NCI-H2081 treated with DMSO at 0.1 percent for 48 hours (cell line): ENCODE measurements around the gene ANKRD37.
"Not testable (repeated sequence)": the region's sequence is repeated elsewhere in the genome, so short reads cannot be mapped to it uniquely, and the experiment has no call there.

Source experiments
- DNase-seq: peaks from one replicate; lab custom pipeline; 2025; lab: John Stamatoyannopoulos, UW

ANKRD37 gene, protein sequence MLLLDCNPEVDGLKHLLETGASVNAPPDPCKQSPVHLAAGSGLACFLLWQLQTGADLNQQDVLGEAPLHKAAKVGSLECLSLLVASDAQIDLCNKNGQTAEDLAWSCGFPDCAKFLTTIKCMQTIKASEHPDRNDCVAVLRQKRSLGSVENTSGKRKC

DNA sequence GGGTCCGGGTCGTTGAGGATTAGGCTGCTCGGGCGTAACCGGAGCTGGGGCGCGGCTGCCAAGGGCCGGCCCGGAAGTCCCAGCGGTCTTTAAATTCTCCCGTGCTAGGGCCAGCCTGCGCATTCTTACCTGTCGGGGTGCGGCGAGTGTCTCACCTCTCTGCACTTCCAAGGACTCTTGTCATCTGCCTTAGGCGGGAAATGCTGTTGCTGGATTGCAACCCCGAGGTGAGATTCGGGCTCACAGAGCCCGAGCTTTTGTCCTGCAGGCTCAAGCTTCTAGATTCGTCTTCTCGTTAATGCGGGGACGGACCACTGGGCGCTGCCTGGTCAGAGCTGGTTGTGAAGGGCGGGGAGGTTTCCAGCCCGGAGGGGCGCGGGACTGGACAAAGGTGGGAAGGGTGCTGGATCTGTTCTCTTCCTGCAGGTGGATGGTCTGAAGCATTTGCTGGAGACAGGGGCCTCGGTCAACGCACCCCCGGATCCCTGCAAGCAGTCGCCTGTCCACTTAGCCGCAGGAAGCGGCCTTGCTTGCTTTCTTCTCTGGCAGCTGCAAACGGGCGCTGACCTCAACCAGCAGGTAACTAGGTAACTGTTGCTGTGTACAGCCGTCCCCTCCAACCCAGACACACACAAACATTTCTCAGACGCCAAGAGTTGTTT, at the start of gene ANKRD37:
TSS of gene ANKRD37 (plus strand) at position 118 of the 662 bp plus-strand sequence. CDS start at position 201, 83 bp downstream.
- DNase-seq = no peak

DNA sequence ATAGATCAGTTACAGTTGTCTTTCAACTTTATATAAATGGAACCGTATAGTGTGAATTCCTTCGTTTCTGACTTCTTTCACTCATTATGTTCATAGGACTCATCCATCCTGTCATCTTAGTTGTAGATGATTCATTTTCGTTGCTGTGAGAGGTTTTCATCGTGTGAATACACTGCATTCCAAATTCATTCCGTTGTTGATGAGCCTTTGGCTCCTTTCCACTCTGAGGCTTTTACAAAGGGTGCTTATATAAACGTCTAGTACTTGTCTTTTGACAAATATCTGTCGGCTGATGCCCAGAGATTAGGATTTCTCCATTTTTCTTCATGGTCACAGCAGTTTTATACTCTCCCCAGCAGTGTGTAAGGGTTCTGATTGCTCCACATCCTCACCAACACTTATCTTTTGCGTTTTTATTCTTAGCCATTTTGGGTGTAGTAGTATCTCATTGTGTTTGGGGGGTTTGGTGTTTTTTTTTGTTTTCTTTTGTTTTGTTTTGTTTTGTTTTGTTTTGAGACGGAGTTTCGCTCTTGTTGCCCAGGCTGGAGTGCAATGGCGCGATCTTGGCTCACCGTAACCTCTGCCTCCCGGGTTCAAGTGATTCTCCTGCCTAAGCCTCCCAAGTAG, 49.6 kb upstream of the ANKRD37 start:
- no peak for DNase-seq

DNA sequence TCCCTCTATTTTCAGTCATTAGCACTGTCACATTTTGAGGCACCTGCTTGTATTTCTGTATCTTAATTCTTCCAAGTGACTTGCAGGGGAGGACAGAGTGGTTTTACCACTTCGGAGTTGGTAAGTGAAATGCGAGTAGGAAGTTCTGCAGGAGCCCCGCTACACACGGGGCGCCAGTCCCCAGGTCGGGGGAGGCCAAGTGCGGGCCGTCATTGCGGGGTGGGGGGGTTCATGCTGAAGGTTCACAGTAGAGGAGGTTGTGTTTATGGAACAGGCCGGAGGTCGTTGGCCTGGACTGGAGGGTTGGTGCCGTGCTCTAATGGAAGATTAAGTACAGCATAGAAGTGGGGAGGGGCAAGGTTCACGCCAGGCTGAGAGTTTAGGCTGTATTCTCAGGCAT, 45.0 kb upstream of the ANKRD37 start:
- no peak for DNase-seq

DNA sequence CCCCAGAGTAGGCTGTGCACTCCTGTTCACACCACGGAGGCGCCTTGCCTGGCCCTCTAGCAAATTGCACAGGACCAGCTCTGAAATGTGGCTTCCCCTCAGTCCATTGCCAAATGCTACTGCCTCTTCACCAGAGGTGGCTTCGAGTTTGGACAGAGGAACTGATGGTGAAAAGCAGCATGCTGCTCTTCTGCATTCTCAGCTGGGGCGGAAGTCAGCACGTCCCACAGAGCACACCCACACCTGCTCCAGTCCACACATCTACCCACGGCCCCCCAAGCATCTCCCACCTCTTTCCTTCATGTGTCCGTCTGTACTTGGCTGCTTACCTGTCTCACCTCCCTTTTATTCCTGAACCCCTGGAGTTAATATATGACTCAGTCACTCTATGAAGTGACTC, 44.4 kb upstream of the ANKRD37 start:
- no peak for DNase-seq

DNA sequence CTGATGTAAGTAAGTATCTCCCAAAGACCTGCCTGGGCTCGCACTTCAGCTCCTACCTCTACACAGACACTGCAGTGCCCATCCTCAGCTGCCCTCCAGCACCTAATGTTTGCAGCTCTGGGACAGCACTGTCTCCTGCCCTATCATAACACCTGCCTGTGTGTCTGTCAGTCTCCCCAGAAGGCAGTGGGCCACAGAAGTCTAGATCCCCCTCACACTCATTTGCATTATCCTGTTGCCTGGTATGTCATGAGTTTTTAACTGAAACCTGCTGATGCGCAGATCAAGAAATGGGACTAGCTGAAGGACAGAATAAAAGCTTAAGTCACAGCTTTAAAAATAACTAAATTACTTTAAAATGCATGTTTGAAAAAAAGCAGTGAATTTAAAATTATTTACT, 43.9 kb upstream of the ANKRD37 start:
- DNase-seq = no peak

DNA sequence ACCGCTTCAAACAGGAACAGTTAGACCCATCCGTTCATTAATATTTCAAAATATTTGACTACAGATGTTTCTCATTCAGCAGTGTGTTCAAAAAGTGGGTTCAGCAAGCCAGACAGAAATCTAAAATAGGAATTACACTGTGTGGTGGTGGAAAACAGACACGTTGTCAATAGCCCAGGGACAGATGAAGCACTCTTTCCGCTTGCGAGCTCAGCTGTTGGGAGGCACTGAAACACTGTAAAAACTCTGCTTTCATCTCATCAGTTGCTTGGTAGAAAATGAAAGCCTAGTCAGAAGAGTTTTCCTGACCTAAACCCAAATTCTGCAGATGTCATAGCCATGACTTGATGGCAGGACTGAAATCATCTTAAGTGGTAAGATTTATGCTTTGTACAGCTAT, 39.4 kb upstream of the ANKRD37 start:
- DNase-seq = no peak

DNA sequence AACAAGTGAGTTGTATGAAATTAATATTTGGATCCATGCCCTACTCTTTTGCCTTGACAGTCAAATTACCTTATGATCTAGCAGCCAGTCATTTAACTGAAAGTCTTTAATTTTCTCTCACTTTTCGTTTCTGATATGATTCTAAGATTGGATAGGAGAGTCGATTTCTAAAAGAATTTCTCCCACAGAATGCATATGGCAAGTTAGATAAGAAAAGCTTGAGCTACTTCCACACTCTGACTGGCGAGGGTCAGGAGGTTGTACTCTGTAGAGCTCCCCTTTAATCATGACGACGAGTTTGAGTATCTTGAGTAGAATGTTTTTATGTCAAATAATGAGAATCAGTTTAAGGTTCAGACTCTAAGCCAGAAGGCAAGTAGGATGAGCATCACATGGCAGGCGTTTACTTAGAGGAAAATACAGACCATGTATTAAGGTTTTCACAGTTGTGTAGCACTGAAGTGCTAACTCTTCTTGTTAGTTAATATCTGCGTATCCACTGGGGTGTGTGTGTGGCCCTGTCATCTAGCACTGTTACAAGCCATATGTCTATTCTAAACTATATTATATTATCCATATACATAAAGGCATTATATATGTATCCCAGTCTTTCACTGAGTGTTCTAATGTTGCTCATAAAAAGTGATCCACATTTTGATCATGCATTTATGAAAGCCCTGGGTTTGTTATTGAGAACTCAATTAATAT, 38.8 kb upstream of the ANKRD37 start:
- no peak for DNase-seq

DNA sequence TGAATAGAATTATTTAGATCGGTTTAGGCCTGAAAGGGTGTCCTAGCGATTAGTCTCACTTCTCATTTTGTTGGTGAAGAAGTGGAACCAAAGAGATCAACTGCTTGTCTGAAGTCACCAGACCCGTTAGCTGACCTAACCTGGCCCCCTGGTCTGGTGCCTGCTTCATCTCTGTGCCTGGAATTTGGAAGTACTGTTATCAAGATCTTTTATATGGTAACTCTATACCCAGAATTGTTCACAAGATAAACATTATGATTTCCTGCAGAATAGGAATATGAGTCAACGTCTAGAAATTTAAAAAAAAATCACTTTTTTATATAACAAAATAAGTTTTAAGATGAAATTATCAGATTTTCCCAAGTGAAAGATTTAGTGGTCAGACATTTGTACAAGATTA, 38.1 kb upstream of the ANKRD37 start:
- no peak for DNase-seq

DNA sequence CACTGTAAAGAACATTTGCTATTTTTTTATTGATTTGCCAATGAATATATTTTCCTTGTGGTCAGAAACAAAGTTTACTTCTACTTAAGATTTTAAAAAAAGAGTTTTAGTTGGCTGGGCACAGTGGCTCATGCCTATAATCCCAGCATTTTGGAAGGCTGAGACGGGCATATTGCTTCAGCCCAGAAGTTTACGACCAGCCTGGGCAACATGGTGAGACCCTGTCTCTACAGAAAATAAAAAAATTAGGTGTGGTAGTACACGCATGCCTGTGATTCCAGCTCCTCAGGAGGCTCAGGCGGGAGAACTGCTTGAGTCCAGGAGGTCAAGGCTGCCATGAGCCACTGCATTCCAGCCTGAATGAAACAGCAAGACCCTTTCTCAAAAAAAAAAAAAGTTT, 37.7 kb upstream of the ANKRD37 start:
- DNase-seq = no peak

DNA sequence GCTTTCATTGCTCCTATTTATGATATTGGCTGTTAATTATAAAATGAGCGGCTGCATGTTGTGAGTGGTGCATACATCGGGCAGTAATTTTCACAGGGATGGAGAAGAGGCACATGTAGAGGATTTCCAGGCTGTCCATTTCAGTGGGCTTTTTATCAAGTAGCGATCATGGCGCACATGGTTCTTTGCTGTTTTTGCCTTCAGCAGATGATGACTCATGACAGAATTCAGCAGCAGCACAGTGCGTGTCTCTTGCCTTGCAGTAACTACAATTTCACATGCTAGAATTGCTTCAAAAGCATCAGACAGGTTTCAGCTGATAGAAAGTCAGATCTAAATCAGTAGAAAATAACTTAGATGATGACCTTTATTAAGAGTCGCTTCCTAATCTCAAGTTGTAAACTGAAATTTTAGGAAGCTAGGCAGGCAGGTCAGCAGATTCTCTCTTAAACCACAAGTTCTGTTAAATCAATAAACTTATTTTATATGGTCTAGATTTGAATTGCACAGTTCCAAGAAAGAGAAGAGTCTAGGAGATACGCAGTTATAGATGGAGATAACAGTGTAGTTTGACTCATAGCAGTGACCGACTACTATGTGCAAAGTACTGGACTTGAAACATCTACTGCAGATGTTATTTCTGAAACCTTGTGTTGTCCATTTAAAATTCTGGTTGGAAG, 36.7 kb upstream of the ANKRD37 start:
- DNase-seq = no peak

DNA sequence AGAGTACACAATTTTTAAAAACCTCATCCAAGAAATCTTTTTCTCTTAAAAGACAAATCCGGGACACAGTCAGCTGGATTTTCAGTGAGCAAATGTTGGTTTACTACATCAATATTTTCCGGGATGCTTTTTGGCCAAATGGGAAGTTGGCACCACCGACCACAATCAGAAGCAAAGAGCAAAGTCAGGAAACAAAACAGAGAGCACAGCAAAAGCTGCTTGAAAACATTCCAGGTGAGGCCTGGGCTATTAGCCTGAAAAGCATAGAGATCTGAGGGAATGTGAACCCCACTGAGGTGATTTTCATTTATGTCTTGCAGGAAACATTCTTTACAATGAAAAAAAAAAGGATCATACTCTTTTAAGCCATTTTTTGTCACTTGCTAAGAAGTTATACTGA, 34.8 kb upstream of the ANKRD37 start:
- no peak for DNase-seq

DNA sequence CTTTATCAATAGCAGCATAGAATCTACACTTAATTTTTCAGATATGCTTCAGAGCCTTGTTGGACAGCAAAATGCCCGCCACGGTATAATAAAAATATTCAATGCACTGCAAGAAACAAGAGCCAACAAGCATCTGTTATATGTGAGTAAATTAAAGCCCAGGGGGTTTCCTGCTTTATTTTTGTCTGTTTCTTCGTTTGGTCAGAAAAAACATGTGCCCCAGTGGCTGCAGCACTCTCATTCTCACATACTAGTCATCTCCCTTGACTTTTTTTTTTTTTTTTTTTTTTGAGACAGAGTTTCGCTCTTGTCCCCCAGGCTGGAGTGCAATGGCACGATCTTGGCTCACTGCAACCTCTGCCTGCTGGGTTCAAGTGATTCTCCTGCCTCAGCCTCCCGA, 34.1 kb upstream of the ANKRD37 start:
- not testable (repeated sequence) for DNase-seq

DNA sequence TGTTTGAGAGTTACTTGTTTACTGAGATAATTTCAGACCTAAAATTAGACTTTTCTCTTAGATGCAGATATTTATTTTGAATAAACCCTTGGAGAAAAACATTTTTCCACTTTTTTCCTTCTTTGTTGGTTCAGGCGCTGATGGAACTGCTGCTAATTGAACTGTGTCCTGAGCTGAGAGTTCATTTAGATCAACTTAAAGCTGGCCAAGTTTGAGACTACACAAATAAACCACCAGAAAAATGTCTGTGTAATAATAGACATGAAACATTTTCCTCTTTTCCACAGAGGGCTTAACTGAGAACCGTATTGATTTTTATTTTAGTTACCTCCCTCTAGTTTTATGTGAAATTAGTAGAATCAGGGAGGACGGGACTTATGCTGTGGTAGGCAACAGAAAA, 33.4 kb upstream of the ANKRD37 start:
- no peak for DNase-seq

DNA sequence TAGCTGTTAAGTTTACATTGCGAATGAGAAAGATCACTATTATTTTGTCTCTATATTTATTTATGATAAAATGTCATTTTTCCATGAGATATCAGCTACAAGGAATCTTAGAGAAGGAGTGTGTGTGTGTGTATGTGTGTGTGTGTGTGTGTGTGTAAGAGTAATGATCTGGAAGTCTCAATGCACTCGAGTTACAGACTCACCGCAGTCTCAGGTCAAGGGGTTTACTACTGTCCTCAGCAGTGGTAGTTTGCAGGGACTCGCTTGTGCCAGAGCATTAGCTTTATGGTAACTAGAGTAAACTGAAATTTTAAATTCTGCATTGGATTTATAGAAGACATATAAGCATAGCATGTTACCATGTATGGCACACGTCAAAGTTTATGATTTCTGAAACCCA, 31.8 kb upstream of the ANKRD37 start:
- DNase-seq = no peak

DNA sequence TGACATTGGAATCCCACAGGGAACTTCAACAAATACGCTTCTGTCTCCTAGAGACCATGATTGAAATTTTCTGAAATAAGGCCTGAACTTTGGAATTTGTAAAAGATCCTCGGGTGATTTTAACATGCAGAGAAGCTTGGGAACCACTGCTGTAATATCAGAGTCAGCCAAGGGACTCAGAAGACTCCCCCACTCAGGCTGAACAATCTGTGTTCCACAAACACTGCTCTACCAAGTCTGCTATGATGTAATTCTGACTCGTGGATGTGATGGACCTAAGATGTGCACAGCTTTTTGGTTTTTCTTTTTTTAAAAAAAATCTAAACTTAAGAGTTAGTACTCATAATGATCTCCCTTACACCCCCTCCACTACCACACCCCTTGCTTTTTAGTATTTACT, 26.9 kb upstream of the ANKRD37 start:
- DNase-seq = no peak

DNA sequence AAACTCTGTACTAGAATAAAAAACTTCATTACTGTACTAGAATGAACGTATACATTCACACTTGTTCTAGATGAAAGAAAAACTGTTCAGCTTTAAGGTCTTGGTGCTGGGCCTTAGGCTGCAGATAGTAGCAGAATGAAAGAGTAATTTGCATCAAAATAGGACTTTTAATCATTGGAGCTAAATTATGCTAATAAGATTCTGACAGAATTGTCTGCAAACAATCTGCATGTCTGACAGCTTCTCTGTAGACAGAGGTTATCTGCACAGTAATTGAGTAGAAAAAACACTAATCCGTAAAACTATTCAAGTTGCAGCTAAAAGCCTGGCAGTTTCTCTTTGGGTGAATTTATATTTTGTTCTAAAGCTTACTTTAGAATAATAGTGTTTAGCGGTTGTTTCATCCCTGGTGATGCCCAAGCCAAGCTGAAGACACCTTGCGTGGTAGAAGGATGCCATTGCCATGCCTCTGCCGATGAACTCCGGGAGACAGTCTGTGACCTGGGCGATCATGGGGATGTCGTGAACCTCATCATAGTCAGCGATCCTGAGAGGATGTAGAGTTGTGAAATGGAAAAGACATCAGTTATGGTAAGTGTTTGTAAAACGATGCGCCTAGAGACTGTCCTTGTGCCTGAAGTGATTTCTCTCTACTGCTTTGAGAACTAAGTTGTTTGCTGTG, 26.2 kb upstream of the ANKRD37 start:
- DNase-seq = no peak

DNA sequence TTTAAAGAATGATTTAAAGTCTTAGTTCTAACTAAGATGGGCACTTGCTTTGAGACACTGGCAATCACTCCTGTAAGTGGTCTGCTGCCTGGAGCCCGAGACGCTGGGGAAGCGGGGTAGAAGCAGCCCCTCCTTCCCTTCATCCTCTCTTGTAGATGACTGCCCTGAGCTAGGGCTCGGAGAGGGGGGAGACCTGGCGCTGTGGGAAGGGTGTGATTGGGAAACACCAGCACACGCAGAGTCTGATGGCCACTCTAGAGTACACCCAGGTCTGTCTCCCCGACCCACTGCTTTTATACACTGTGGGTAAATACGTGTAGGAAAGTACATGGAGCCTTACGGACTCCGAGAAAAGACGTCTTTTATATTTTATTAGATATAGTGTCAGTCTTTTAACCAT, 24.9 kb upstream of the ANKRD37 start:
- DNase-seq = no peak

DNA sequence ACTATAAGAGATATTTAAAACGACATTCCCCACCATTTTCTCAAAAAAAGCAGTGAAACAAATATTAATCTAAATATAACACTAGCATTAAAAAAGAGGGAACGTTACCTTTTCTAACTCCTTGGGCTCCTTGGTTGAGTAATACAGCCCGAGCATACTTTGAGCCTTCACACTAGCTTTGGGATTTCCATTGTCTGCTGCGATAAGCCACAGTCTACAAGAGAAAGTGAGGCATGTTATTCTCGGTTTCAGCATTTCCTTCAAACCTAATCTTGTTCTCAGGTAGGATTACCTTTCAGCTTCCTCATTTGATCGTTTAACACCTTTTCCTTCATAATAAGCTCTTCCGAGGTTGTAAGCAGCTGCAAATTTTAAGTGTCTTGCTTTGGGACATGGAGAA, 22.6 kb upstream of the ANKRD37 start:
- no peak for DNase-seq

DNA sequence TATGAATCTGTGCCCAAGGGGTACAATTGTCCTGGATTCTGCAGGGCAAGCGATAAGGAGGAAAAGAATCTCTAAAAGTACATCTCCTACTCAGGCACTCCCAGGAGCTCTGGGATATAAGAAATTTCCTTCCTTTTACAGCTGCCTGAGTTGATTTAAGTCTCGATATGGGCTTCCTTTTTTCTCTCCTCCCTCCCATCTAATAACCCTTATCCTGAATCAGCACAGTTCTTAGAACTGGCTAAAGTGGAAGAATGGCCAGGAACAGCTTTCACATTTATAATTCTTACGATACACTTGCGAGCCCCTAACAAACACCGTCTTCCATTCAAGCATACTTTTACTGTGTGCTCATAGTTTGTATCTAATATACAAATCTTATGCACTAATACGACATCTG, 22.1 kb upstream of the ANKRD37 start:
- no peak for DNase-seq

DNA sequence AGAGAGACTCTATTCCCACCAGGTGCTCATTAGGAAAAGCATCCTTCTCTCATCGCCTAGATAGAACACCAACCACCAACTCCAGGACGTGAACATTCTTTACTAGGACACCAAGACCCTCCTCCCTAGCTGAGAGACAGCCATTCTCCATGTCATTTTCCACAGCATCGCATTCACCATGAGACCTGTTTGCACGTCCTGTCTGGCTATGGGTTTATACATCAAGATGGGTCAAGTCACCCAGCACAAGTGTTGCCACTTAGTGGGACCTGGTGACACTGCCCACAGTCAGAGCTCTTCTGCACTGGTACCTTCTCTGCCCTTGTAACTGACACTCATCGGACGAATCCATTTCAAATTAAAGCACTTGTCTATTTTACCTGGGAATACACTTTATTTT, 18.4 kb upstream of the ANKRD37 start:
- DNase-seq = no peak

DNA sequence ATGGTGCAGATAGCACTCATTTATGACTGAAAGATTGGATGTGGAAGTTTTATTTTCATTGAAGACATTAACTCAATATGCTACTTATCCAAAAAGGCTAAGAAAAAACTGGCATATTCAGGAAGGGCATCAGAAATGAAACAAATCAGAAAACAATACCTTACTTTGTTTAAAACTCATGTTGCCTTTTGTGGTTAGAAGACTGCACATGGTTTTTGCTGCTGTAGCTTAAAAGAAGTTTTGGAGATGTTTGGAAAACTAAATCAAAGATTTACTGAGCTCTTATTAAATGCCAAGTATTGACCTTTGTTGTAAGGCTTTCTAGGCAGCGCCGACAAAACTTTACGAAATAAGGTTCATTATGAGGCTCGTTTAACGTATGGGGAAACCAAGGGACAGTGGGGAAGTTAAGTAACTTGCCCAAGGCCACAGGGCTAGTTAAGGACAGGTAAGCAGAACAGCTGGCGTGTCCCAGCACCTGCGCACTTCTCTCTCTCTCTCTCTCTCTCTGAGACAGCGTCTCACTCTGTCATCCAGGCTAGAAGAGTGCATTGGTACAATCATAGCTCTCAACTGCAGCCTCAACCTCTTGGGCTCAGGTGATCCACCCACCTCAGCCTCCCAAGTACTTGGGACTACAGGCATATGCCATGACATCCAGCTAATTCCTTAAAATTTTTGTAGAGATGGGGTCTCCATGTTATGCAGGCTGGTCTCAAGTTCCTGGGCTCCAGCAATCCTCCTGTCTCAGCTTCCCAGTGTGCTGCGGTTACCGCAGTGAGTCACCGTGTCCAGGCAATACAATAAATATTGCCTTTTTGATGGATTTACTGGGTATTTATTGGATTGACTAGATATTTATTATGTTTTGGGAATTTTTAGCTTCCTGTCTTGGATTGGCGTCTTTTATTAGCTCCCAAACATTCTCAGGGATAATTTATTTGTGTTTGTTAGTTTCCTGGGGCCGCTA, 17.0 kb upstream of the ANKRD37 start:
- DNase-seq = no peak
